Panc1 (cell line): ENCODE data around the gene DNASE2B.

Experiments used
- CTCF ChIP-seq: fragments of 450-650 bp; IDR thresholded peaks from 2 replicates; pipeline ENCODE4 v1.5.1; 2017; ENCODE audit warnings: mild to moderate bottlenecking
- POLR2AphosphoS5 ChIP-seq: IDR thresholded peaks from 2 replicates; pipeline ENCODE4 v1.6.1; 2012; ENCODE audit warnings: mild to moderate bottlenecking, low read depth, low read length, moderate library complexity
- SIN3A ChIP-seq: IDR thresholded peaks from 2 replicates; pipeline ENCODE4 v1.6.1; 2012; ENCODE audit warnings: low read depth, mild to moderate bottlenecking, low read length, moderate library complexity, borderline replicate concordance; ENCODE audit not compliant: insufficient read depth
- TF ChIP-seq, protein P1 (sequence below), 2 experiments: IDR thresholded peaks; 2 replicates each; pipeline ENCODE4 v1.6.1; 2011 to 2012; ENCODE audit warnings: low read depth in 2 of 2, control low read depth in 1 of 2, low read length in 1 of 2, mild to moderate bottlenecking in 1 of 2, moderate library complexity in 1 of 2; ENCODE audit not compliant: insufficient read depth in 1 of 2

GRCh38 chr1:84360316-84360715 is 38.0 kb upstream of the DNASE2B start:
- TF ChIP-seq CTCF: no peak
- no peak for TF ChIP-seq POLR2AphosphoS5
- TF ChIP-seq SIN3A: no peak
- TF ChIP-seq, protein P1, sequence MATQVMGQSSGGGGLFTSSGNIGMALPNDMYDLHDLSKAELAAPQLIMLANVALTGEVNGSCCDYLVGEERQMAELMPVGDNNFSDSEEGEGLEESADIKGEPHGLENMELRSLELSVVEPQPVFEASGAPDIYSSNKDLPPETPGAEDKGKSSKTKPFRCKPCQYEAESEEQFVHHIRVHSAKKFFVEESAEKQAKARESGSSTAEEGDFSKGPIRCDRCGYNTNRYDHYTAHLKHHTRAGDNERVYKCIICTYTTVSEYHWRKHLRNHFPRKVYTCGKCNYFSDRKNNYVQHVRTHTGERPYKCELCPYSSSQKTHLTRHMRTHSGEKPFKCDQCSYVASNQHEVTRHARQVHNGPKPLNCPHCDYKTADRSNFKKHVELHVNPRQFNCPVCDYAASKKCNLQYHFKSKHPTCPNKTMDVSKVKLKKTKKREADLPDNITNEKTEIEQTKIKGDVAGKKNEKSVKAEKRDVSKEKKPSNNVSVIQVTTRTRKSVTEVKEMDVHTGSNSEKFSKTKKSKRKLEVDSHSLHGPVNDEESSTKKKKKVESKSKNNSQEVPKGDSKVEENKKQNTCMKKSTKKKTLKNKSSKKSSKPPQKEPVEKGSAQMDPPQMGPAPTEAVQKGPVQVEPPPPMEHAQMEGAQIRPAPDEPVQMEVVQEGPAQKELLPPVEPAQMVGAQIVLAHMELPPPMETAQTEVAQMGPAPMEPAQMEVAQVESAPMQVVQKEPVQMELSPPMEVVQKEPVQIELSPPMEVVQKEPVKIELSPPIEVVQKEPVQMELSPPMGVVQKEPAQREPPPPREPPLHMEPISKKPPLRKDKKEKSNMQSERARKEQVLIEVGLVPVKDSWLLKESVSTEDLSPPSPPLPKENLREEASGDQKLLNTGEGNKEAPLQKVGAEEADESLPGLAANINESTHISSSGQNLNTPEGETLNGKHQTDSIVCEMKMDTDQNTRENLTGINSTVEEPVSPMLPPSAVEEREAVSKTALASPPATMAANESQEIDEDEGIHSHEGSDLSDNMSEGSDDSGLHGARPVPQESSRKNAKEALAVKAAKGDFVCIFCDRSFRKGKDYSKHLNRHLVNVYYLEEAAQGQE (IDR thresholded peaks at IDR 0.05; ENCODE audit: insufficient read depth in 1 of 2, low read depth in 2 of 2, low read length in 1 of 2): no peak
